Measurements from ENCODE around the gene PAK5.

The PAK5 gene

DNA sequence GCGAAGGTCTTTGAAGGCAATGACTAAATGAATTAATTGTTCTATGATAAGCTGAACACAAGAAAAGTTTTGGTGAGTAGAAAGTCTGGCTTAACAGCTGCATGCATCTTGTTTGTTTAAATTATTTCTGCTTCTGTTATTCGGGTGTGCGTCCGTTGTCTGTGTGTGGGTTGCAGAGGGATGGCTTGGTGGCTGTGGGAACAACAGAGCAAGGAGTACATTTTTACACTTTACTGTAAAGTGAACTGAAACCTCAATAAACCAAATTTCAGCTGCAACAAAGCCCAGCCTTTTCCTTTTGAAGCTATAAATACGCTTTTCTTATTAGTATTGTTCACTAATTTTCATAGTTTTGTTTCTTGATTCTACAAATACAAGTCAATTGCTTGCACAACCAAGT is 328.0 kb downstream of the PAK5 start:
- Histone ChIP-seq H3K36me3 (no peaks in the 10 kb centered on the region), H3K4me3 (no peak overlapping the region), H3K9ac (no peak overlapping the region), H3K27me3 (peaks cover 97% of the 10 kb centered on the region), H3K27ac (no peak overlapping the region), H4K20me1 (peaks cover 3% of the 10 kb centered on the region; the same call in 1 of the 2 replicates), H3K4me2 (peak overlapping the region; percentile 44), H3K9me3 (peaks cover 52% of the 10 kb centered on the region), H3K4me1 (peaks cover 33% of the 10 kb centered on the region)
- no peak for TF ChIP-seq Cebpa-rat (IDR thresholded peaks at IDR 0.05)

DNA sequence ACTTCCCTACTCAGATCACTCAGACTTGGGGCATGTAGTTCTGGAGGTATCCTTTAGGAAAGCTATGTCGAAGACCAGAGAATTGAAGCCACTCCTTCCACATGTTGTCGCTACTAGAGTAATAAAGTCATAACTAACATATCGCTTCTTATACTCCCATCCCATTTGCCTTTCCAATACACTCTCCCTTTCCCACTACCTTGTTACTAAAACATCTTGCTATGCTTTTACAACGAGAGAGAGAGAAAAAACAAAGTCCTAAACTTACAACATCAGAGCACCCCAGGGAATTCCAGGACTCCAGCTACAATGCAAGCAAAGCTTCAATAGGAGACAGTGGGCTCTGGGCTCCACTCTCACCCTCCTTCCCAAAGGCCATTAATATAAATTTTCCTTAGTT is 329.6 kb downstream of the PAK5 start:
- H3K9me3 ChIP-seq: peaks cover 38% of the 10 kb centered on the region
- H3K4me2 ChIP-seq: no peak overlapping the region
- H3K4me3 ChIP-seq: no peak overlapping the region
- peaks cover 33% of the 10 kb centered on the region for H3K4me1 ChIP-seq
- TF ChIP-seq Cebpa-rat (IDR thresholded peaks at IDR 0.05): no peak
- H3K36me3 ChIP-seq: no peaks in the 10 kb centered on the region
- peaks cover 88% of the 10 kb centered on the region for H3K27me3 ChIP-seq
- H3K27ac ChIP-seq: no peak overlapping the region
- no peaks in the 10 kb centered on the region; the same call in 1 of the 2 replicates for H4K20me1 ChIP-seq
- no peak overlapping the region for H3K9ac ChIP-seq

DNA sequence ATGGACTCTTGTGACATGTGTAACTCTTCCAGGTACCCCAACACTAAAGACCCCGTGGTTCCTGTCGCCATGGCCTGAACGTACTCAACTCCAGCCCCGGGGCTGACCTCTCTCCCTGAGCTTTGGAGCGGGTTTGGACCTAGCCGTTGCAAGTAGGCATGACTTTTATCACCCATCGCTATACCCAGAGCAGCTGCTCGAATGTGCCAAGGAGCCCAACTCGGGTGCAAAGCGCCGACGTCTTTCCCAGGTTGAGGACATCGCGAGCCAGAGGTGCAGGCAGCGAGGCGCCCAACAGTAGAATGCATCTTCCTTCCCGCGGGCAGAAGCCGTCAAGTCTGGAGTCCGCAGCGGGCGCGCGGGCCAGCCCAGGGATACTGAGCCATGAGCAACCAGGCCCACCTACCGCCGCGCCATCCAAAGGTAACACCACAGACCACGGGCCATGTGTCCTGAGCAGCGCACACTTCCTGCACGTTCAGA is 330.1 kb downstream of the PAK5 start:
- Histone ChIP-seq H3K4me3 (no peak overlapping the region), H4K20me1 (no peaks in the 10 kb centered on the region; the same call in 1 of the 2 replicates), H3K27me3 (peaks cover 83% of the 10 kb centered on the region), H3K36me3 (no peaks in the 10 kb centered on the region), H3K9me3 (peaks cover 38% of the 10 kb centered on the region), H3K27ac (no peak overlapping the region), H3K9ac (no peak overlapping the region), H3K4me2 (no peak overlapping the region), H3K4me1 (peaks cover 38% of the 10 kb centered on the region)
- no peak for TF ChIP-seq Cebpa-rat (IDR thresholded peaks at IDR 0.05)

DNA sequence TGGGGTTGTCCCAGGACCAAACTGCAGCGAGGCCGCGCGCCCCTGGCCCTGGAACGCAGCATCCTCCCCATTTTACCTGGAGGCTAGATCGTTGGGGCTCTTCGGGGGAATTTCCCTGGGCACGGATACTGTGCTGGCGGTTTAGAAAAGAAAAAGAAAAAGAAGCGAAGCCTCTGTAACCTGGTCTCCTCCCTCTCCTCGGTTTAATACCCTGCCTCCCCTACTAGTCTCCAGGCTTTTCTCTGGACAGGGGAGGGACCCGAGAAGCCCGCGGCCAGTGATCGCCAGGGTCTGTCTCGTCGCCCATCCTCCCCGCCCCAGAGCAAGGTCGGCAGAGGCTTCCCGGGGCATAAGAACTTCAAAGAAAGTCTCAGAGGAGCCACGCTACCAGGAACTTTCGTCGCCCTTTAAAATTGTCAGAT is 330.6 kb downstream of the PAK5 start:
- no peak overlapping the region for H3K4me3 ChIP-seq
- peaks cover 39% of the 10 kb centered on the region for H3K4me1 ChIP-seq
- peaks cover 78% of the 10 kb centered on the region for H3K27me3 ChIP-seq
- no peak overlapping the region for H3K9ac ChIP-seq
- no peak overlapping the region for H3K4me2 ChIP-seq
- H3K9me3 ChIP-seq: peaks cover 38% of the 10 kb centered on the region
- H4K20me1 ChIP-seq: no peaks in the 10 kb centered on the region
- no peak for TF ChIP-seq Cebpa-rat (IDR thresholded peaks at IDR 0.05)
- no peaks in the 10 kb centered on the region for H3K36me3 ChIP-seq
- no peak overlapping the region for H3K27ac ChIP-seq

DNA sequence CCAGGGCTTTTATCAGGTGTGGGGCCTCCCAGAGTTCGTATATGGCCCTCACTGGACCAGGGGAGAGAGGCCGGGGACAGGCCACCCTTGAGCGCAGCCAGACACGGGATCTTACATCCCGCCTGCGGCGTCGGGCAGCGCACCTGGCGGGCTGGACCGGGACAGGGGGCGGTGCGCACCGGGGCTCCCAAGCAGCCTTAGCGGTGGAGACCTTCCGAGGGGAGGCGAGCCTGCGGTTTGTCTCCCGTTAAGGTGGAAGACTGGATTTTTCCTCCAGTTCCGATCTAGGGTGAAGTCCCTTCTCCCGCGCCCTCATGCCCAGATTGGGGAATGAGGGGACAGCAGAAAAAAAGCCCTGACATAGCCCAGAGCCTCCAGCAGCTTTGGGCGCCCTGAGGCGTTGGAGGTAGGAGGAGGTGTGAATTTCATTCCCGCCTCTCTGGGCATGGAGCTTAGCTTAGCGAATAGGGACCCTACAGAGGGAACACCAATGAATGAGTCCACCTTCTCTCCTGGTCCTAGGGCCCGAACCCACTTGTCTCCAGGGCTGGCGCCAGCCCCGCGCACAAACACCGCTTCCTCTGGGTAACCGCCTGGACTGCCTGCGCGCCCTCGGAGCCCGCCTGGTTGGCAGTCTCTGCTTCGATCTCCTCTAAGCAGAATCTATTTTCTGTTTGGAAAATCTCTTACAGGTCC is 331.2 kb downstream of the PAK5 start:
- Histone ChIP-seq H3K9me3 (peaks cover 38% of the 10 kb centered on the region), H4K20me1 (no peaks in the 10 kb centered on the region), H3K27ac (no peak overlapping the region), H3K4me1 (peaks cover 39% of the 10 kb centered on the region), H3K4me3 (no peak overlapping the region), H3K9ac (no peak overlapping the region), H3K4me2 (peak overlapping the region; percentile 54; the same call in 1 of the 2 replicates), H3K36me3 (no peaks in the 10 kb centered on the region), H3K27me3 (peaks cover 76% of the 10 kb centered on the region)
- no peak for TF ChIP-seq Cebpa-rat (IDR thresholded peaks at IDR 0.05)

DNA sequence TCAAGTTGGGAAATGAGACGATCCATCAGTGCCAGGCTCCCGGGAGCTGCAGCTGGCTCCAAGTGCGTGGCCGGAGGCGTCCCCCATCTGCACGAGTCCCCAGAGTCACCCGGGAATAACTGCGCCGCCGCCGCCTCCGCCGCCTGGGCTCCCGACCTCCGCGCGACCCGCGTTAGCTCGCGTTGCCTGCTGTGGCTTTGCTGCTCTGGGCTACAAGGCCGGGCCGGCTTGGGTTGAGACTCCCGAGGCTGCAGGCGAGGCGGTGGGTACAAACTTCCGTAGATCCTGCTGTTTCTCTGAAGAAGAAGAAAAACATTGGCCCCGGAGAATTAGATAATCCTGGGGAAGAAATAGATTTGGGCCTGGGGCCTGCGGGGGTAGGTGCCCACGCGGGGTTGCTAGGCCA is 331.9 kb downstream of the PAK5 start:
- Histone ChIP-seq H3K36me3 (no peaks in the 10 kb centered on the region), H3K9me3 (peaks cover 38% of the 10 kb centered on the region), H3K4me3 (peak overlapping the region; percentile 50), H3K4me2 (peak overlapping the region; percentile 54), H3K9ac (no peak overlapping the region), H4K20me1 (no peaks in the 10 kb centered on the region), H3K4me1 (peaks cover 39% of the 10 kb centered on the region), H3K27me3 (peaks cover 69% of the 10 kb centered on the region), H3K27ac (no peak overlapping the region)
- TF ChIP-seq Cebpa-rat (IDR thresholded peaks at IDR 0.05): no peak

DNA sequence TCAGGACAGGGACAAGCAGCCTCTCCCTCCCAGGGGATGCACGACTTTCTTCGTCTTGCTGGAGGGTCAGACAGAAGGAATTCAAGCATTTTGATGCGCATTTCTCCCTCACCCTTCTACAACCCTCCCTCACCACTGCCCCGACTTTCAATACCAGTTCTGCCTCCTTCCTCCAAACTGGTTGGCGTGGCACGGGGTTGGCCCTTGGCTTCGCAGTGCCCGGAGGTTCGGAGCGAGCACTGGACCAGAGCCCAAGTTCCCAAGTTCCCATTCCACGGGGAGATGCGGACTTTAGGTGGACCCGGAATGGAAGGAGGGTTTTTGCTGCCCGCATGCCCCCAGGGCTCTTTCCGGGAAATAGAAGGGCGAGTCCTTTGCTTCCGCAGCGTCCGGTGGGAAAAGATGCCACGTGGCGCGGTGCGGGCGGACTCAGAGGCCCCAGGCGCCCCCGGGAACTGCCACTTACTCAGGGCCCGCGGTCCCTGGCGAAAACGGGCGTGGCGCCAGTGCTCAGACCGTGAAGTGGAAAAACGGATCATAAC is 332.5 kb downstream of the PAK5 start:
- H3K9ac ChIP-seq: no peak overlapping the region
- no peaks in the 10 kb centered on the region for H4K20me1 ChIP-seq
- H3K27ac ChIP-seq: no peak overlapping the region
- TF ChIP-seq Cebpa-rat (IDR thresholded peaks at IDR 0.05): no peak
- no peaks in the 10 kb centered on the region for H3K36me3 ChIP-seq
- H3K4me3 ChIP-seq: peak overlapping the region; percentile 50
- H3K9me3 ChIP-seq: peaks cover 38% of the 10 kb centered on the region
- H3K4me2 ChIP-seq: peak overlapping the region; percentile 54
- peaks cover 37% of the 10 kb centered on the region for H3K4me1 ChIP-seq
- H3K27me3 ChIP-seq: peaks cover 63% of the 10 kb centered on the region

DNA sequence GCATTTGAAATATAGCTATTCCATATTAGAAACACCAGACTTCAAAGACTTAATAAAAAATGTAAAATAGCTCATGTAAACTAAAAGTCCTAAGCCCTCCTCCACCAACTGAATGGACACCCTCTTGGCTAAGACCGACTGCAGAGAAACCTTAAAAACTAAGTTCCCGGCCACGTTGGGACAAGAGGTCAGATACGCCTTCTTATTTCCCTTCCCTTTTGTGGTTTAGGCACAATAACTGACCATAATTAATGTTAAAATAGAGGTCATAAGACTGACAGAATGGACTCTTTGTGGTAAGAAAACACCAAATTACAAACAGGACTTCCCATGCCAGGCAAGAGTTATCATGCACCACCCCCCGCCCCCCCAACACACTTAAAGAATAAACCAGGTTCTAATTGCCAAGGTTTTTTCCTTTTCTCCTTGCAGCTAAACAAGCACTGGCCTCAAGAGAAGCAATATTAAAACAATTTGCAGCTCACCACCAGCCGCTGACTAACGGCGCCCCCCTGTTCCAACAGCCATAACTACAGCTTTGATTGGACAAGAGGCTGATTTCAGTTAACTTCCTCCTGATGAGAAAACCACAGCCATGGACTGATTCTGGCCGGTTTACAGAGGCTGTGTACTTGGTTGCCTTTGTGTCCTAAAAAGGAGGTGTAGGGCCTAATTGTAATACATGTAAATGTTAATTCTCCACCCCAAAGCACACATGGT is 335.2 kb downstream of the PAK5 start:
- Histone ChIP-seq H3K27ac (no peak overlapping the region), H4K20me1 (no peaks in the 10 kb centered on the region), H3K27me3 (peaks cover 36% of the 10 kb centered on the region), H3K9ac (no peak overlapping the region), H3K4me3 (no peak overlapping the region), H3K4me2 (no peak overlapping the region; the same call in 1 of the 2 replicates), H3K36me3 (no peaks in the 10 kb centered on the region), H3K9me3 (peaks cover 29% of the 10 kb centered on the region), H3K4me1 (peaks cover 30% of the 10 kb centered on the region)
- TF ChIP-seq Cebpa-rat (IDR thresholded peaks at IDR 0.05): no peak

DNA sequence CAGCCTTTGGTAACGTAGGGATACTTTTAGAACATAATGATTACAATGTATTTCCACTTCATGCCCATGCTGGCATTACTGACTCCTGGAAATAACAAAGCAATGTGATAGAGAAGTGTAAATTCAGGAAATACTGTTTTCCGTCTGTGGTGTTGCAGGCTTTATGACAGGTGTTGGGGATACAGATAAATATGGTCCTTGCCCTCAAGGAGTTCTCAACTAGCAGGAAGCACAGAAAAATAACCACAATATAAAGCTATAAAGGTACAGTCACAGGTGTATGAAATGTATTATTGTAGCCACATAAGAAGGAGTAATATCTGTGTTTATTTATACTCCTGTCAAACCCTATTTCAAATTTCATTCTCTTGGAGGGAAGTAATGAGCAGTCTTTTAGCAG is 337.4 kb downstream of the PAK5 start:
- Histone ChIP-seq H3K27ac (no peak overlapping the region), H3K4me1 (peaks cover 17% of the 10 kb centered on the region), H4K20me1 (no peaks in the 10 kb centered on the region), H3K36me3 (no peaks in the 10 kb centered on the region), H3K4me3 (no peak overlapping the region), H3K27me3 (peaks cover 14% of the 10 kb centered on the region), H3K4me2 (no peak overlapping the region), H3K9me3 (peaks cover 7% of the 10 kb centered on the region), H3K9ac (no peak overlapping the region)
- TF ChIP-seq Cebpa-rat (IDR thresholded peaks at IDR 0.05): no peak

DNA sequence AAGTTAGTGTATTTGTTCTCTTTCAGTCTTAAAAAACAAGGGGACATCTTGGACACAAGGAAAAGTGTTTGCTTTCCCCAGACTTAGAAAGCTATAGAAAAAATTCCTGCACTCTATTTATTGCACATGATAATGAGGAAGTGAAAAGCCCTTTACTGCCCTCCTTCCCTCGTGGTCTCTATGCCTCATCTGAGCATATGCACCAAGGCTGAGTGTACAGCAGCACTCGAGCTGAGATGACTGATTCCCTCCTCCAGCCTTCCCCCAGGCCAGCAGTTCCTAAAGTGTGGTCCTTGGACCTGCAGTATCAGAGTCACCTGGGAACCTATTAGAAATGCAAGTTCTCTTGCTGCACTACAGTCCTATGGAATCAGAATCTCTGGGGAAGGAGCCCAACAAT is 338.8 kb downstream of the PAK5 start:
- Histone ChIP-seq H3K9ac (no peak overlapping the region), H4K20me1 (no peaks in the 10 kb centered on the region), H3K9me3 (no peaks in the 10 kb centered on the region), H3K4me2 (peak overlapping the region; percentile 22; the same call in 1 of the 2 replicates), H3K4me3 (no peak overlapping the region), H3K27me3 (peaks cover under 1% of the 10 kb centered on the region; the same call in 1 of the 2 replicates), H3K36me3 (no peaks in the 10 kb centered on the region), H3K4me1 (peaks cover 15% of the 10 kb centered on the region; the same call in 1 of the 2 replicates), H3K27ac (no peak overlapping the region)
- TF ChIP-seq Cebpa-rat (IDR thresholded peaks at IDR 0.05): no peak
